ENCODE data around the gene IL12RB1.

Gene IL12RB1

DNA sequence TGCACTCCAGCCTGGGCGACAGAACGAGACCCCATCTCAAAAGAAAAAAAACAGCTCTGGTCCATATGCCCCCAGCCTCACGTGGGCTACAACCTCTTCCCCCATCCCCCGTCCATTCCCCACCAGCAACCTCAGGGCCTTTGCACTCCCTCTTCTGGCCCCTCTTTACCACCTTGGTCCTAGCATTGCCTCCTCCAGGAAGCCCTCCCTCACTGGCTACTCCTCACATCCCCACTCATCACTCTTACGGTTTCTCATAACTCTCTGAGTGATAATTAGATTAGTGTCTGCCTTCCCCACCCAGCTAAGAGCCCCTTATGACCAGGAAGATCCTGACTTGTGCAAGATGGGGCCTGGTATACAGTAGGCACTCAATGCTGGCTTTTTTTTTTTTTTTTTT lies 30.8 kb downstream of the IL12RB1 start:
- Histone ChIP-seq H3K9me3 (ENCODE audit: severe bottlenecking) (no peaks in the 10 kb centered on the region), H3K4me1 (ENCODE audit: insufficient read depth, poor library complexity, severe bottlenecking) (no peaks in the 10 kb centered on the region), H3K27ac (ENCODE audit: poor library complexity, severe bottlenecking) (no peak overlapping the region), H3K27me3 (ENCODE audit: insufficient read depth, poor library complexity, severe bottlenecking) (no peaks in the 10 kb centered on the region), H3K36me3 (ENCODE audit: low read depth) (no peaks in the 10 kb centered on the region), H3K4me3 (ENCODE audit: severe bottlenecking) (no peak overlapping the region)
- no peak for DNase-seq (ENCODE audit: low spot score)
- ATAC-seq (ENCODE audit: low read depth): no peak
- TF ChIP-seq, protein P1, sequence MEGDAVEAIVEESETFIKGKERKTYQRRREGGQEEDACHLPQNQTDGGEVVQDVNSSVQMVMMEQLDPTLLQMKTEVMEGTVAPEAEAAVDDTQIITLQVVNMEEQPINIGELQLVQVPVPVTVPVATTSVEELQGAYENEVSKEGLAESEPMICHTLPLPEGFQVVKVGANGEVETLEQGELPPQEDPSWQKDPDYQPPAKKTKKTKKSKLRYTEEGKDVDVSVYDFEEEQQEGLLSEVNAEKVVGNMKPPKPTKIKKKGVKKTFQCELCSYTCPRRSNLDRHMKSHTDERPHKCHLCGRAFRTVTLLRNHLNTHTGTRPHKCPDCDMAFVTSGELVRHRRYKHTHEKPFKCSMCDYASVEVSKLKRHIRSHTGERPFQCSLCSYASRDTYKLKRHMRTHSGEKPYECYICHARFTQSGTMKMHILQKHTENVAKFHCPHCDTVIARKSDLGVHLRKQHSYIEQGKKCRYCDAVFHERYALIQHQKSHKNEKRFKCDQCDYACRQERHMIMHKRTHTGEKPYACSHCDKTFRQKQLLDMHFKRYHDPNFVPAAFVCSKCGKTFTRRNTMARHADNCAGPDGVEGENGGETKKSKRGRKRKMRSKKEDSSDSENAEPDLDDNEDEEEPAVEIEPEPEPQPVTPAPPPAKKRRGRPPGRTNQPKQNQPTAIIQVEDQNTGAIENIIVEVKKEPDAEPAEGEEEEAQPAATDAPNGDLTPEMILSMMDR (IDR thresholded peaks at IDR 0.05; ENCODE audit: poor library complexity, severe bottlenecking): no peak

DNA sequence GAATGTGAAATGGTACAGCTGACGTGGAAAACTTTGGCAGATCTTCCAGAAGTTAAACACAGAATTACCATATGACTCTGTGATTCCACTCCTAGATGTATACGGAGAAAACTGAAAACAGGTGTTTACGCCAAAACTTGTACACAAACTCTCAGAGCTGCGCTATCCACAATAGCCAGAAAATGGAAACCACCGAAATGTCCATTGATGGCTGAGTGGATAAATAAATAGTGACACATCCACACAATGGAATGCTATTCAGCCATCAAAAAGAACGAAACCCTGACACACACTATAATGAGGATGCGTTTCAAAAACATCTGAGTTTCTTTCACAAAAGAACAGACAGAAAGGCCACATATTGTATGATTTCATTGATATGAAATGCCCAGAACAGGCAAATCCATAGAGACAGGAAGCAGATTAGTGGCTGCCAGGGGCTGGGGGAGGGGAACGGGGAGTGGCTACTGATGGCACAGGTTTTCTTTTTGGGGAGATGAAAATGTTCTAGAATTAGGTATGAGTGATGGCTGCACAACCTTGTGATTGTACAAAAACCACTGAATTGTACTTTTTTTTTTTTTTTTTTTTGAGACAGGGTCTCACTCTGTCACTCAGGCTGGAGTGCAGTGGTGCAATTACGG lies 33.0 kb downstream of the IL12RB1 start:
- Histone ChIP-seq H3K4me3 (ENCODE audit: severe bottlenecking) (no peak overlapping the region), H3K4me1 (ENCODE audit: insufficient read depth, poor library complexity, severe bottlenecking) (no peaks in the 10 kb centered on the region), H3K9me3 (ENCODE audit: severe bottlenecking) (no peaks in the 10 kb centered on the region), H3K36me3 (ENCODE audit: low read depth) (no peaks in the 10 kb centered on the region), H3K27ac (ENCODE audit: poor library complexity, severe bottlenecking) (no peak overlapping the region), H3K27me3 (ENCODE audit: insufficient read depth, poor library complexity, severe bottlenecking) (no peaks in the 10 kb centered on the region)
- no peak for DNase-seq (ENCODE audit: low spot score)
- TF ChIP-seq, protein P1 (IDR thresholded peaks at IDR 0.05; ENCODE audit: poor library complexity, severe bottlenecking): no peak
- no peak for ATAC-seq (ENCODE audit: low read depth)

DNA sequence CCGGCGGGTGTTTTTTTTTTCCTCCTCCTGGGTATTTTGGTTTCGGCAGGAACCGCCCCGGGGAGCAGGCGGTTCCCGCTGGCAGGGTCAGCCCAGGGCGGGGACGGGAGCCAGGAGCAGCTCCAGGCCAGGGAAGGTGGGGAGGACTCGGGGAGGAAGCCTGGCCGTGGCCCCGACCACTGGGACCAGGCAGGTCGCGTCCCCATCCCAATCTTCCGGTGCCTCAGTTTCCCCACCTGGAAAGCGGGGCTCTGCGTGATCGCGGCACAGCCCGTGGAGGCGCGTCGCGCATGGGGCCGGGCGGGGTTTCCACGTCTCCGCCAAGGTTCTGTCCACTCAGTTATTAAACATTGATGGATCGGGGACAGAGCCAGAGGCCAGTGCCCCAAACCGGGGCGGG lies 34.8 kb downstream of the IL12RB1 start:
- no peaks in the 10 kb centered on the region for H3K4me1 ChIP-seq (ENCODE audit: insufficient read depth, poor library complexity, severe bottlenecking)
- no peaks in the 10 kb centered on the region for H3K9me3 ChIP-seq (ENCODE audit: severe bottlenecking)
- TF ChIP-seq, protein P1 (IDR thresholded peaks at IDR 0.05; ENCODE audit: poor library complexity, severe bottlenecking): no peak
- no peaks in the 10 kb centered on the region for H3K27me3 ChIP-seq (ENCODE audit: insufficient read depth, poor library complexity, severe bottlenecking)
- no peak overlapping the region for H3K4me3 ChIP-seq (ENCODE audit: severe bottlenecking)
- DNase-seq (ENCODE audit: low spot score): no peak
- no peaks in the 10 kb centered on the region for H3K36me3 ChIP-seq (ENCODE audit: low read depth)
- no peak for ATAC-seq (ENCODE audit: low read depth)
- no peak overlapping the region for H3K27ac ChIP-seq (ENCODE audit: poor library complexity, severe bottlenecking)

DNA sequence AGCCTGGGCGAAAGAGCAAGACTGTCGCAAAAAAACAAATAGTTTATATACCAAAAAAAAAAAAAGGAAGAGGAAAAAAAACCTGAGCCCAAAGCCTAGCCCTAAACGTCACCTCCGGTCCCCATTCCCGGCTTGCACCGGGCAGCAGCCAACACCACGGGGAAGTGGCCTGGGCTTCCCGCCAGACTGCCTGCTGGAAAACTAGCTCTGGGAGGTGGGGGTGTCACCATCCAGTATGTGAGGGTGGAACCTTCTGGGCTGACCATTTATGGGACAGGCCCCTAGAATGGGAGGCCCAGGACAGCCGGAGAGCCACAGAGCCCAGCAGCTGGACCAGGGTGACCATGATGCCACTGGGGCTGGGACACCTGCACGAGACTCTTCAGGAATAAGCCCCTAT lies 37.3 kb downstream of the IL12RB1 start:
- DNase-seq (ENCODE audit: low spot score) (no peak), ATAC-seq (ENCODE audit: low read depth) (no peak)
- Histone ChIP-seq H3K9me3 (ENCODE audit: severe bottlenecking) (no peaks in the 10 kb centered on the region), H3K27ac (ENCODE audit: poor library complexity, severe bottlenecking) (no peak overlapping the region), H3K36me3 (ENCODE audit: low read depth) (no peaks in the 10 kb centered on the region), H3K4me3 (ENCODE audit: severe bottlenecking) (no peak overlapping the region), H3K4me1 (ENCODE audit: insufficient read depth, poor library complexity, severe bottlenecking) (peaks cover 8% of the 10 kb centered on the region), H3K27me3 (ENCODE audit: insufficient read depth, poor library complexity, severe bottlenecking) (no peaks in the 10 kb centered on the region)
- TF ChIP-seq, protein P1 (IDR thresholded peaks at IDR 0.05; ENCODE audit: poor library complexity, severe bottlenecking): no peak

DNA sequence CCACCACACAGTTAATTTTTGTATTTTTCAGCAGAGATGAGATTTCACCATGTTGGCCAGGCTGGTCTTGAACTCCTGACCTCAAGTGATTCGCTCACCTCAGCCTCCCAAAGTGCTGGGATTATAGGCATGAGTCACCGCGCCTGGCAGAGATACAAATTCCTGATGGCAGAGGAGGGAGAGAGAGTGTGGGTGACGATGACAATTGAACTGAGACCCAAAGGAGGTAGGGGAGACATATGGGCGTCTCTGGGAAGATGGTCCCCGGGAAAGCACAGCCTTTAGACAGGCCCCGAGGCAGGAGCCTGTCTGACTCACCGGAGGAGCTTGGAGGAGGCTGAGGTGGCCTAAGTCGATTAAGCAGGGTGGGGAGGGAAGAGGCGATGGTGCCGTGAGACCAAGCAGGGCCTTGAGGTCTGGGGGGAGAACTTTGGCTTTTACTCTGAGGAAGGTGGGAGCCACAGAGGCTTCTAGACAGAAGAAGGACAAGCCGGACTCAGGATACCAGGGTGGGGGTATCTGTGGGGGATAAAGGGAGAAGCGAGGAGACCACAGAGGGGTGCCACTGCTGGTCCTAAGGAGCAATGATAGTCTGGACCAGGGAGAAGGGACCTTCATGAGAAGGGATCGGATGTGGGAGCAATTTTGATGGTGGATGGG lies 40.5 kb downstream of the IL12RB1 start:
- no peaks in the 10 kb centered on the region for H3K9me3 ChIP-seq (ENCODE audit: severe bottlenecking)
- no peak overlapping the region for H3K27ac ChIP-seq (ENCODE audit: poor library complexity, severe bottlenecking)
- peaks cover 8% of the 10 kb centered on the region for H3K4me1 ChIP-seq (ENCODE audit: insufficient read depth, poor library complexity, severe bottlenecking)
- H3K4me3 ChIP-seq (ENCODE audit: severe bottlenecking): no peak overlapping the region
- TF ChIP-seq, protein P1 (IDR thresholded peaks at IDR 0.05; ENCODE audit: poor library complexity, severe bottlenecking): no peak
- no peak for DNase-seq (ENCODE audit: low spot score)
- H3K27me3 ChIP-seq (ENCODE audit: insufficient read depth, poor library complexity, severe bottlenecking): no peaks in the 10 kb centered on the region
- H3K36me3 ChIP-seq (ENCODE audit: low read depth): no peaks in the 10 kb centered on the region
- ATAC-seq (ENCODE audit: low read depth): peak; percentile 91
